G401 (cell line): Measurements from ENCODE around the gene EDARADD. TPM values are rescaled to one million over a fixed set of nuclear protein-coding genes. Genes with fewer than 3 reads are reported as not detected.
"Not testable (repeated sequence)": the region's sequence is repeated elsewhere in the genome, so short reads cannot be mapped to it uniquely, and the experiment has no call there.

Experiments used
- DNase-seq: peaks from one replicate; pipeline ENCODE4 v3.0.0-alpha.2; 2015; ENCODE audit warnings: low spot score
- in situ Hi-C: cut with HindIII; loops from 2 replicates; pipeline ENCODE4 v1.10.0; 2016; ENCODE audit warnings: low sequenced_read_pairs, mixed read lengths
- total RNA-seq: library from RNA; depleted of rRNA; stranded (reverse); fragments of >200 nt; shearing (Covaris generic); gene quantifications from 2 replicates; pipeline ENCODE4 v1.2.3, GENCODE V29; 2014; rRNA removed

The EDARADD gene
- total RNA-seq: 0.68 and 2.3 TPM in 2 replicates

- no peak for DNase-seq
- in situ Hi-C loops: no loop called here
Observed at GRCh38 chr1:236393681-236394481, at the start of gene EDARADD. EDARADD (plus strand) TSS chr1:236394286; CDS start chr1:236394445, 159 bp downstream.

- in situ Hi-C loops: no loop called here
- no peak for DNase-seq
Observed at GRCh38 chr1:236345728-236346127, 48.4 kb upstream of the EDARADD start.

- in situ Hi-C loops: no loop called here
- no peak for DNase-seq
Observed at GRCh38 chr1:236348071-236348470, 46.0 kb upstream of the EDARADD start.

- no peak for DNase-seq
- in situ Hi-C loops: no loop called here
Observed at GRCh38 chr1:236350308-236350707, 43.8 kb upstream of the EDARADD start.

- in situ Hi-C loops: no loop called here
- no peak for DNase-seq
Observed at GRCh38 chr1:236351875-236352573, 42.1 kb upstream of the EDARADD start.

- DNase-seq, in situ Hi-C loops: not testable (repeated sequence)
Observed at GRCh38 chr1:236352747-236353146, 41.3 kb upstream of the EDARADD start.

- in situ Hi-C loops: no loop called here
- DNase-seq: no peak
Observed at GRCh38 chr1:236353813-236354212, 40.3 kb upstream of the EDARADD start.

GRCh38 chr1:236354330-236355147 lies 39.5 kb upstream of the EDARADD start:
- DNase-seq: no peak
- in situ Hi-C loops: no loop called here

- DNase-seq: no peak
- in situ Hi-C loops: no loop called here
Observed at GRCh38 chr1:236356141-236356540, 37.9 kb upstream of the EDARADD start.

- in situ Hi-C loops: no loop called here
Observed at GRCh38 chr1:236361909-236362590, 32.0 kb upstream of the EDARADD start.

GRCh38 chr1:236363237-236363636 lies 30.8 kb upstream of the EDARADD start:
- in situ Hi-C loops: no loop called here
- no peak for DNase-seq

More at GRCh38 chr1:236361909-236362590, 32.0 kb upstream of the EDARADD start:
- DNase-seq: no peak

GRCh38 chr1:236365999-236366570 lies 28.0 kb upstream of the EDARADD start:
- no peak for DNase-seq
- in situ Hi-C loops: no loop called here

GRCh38 chr1:236366681-236367080 lies 27.4 kb upstream of the EDARADD start:
- in situ Hi-C loops, DNase-seq: not testable (repeated sequence)

- in situ Hi-C loops: no loop called here
- DNase-seq: no peak
Observed at GRCh38 chr1:236370420-236370819, 23.7 kb upstream of the EDARADD start.

- in situ Hi-C loops: no loop called here
- no peak for DNase-seq
Observed at GRCh38 chr1:236371083-236371482, 23.0 kb upstream of the EDARADD start.

- DNase-seq: no peak
- in situ Hi-C loops: no loop called here
Observed at GRCh38 chr1:236377832-236378535, 16.1 kb upstream of the EDARADD start.

- in situ Hi-C loops: no loop called here
- DNase-seq: no peak
Observed at GRCh38 chr1:236381565-236382158, 12.4 kb upstream of the EDARADD start.

GRCh38 chr1:236388332-236388731 lies 5.8 kb upstream of the EDARADD start:
- DNase-seq: no peak
- in situ Hi-C loops: no loop called here
